ENCODE results near the gene NUDT3. TPM values are rescaled to one million over a fixed set of nuclear protein-coding genes. Genes with fewer than 3 reads are reported as not detected.
"Not testable (repeated sequence)": the region's sequence is repeated elsewhere in the genome, so short reads cannot be mapped to it uniquely, and the experiment has no call there.

Gene NUDT3
- total RNA-seq, 2 experiments from 2014 or later: 8.6 to 13.4 TPM

DNA sequence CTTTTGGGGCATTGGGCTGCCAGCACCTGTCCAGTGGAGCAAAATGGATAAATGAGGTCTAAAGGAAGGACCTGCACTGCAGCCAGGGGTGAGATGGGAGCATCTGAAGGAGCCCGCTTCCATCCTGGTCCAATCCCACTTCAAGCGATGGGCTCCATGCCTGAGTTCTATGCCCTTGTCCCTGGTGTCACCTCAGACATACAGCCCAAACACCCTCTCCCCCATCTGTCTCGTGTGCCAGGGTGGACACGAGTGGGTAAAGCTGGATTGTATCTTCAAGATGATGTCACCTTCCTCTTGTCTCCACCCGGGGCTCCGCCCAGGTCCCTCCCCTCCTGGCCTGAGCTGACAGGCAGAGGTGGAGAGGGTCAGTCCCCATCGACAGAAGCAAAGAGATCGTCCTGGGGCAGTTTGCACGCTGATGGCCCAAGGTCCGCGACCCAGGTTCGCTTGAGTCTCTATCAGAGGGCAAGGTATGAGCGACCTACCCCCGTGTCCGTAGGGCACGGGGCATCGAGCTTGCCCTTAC is 144.2 kb downstream of the NUDT3 start:
- peak; percentile 25 for ATAC-seq
- peak; percentile 76 for DNase-seq
- Mint-ChIP-seq H3K4me1 (peaks cover 55% of the 10 kb centered on the region), H3K36me3 (peaks cover 12% of the 10 kb centered on the region), H3K27me3 (no peaks in the 10 kb centered on the region), H3K4me3 (peak overlapping the region; percentile 93), H3K27ac (peak overlapping the region; percentile 97), H3K9me3 (ENCODE audit: low read depth) (no peaks in the 10 kb centered on the region)
- CTCF ChIA-PET: interaction anchor here (0.8 to 5.8 kb wide), 14 partner anchors 12 to 361 kb away, joined by 3 to 80 read pairs (median 8); partner anchors contain the start of genes HMGA1, NUDT3 and RPS10

- Mint-ChIP-seq H3K9me3 (ENCODE audit: low read depth) (no peaks in the 10 kb centered on the region), H3K4me1 (peaks cover 62% of the 10 kb centered on the region), H3K4me3 (peak overlapping the region; percentile 93), H3K27me3 (no peaks in the 10 kb centered on the region), H3K27ac (peak overlapping the region; percentile 97), H3K36me3 (peaks cover 18% of the 10 kb centered on the region)
- CTCF ChIA-PET: interaction anchor here (0.8 to 5.8 kb wide), 11 partner anchors 11 to 362 kb away, joined by 3 to 80 read pairs (median 11); partner anchors contain the start of genes HMGA1, NUDT3 and RPS10
- DNase-seq (no peak), ATAC-seq (no peak)
These were observed 144.8 kb downstream of the NUDT3 start for GRCh38 chr6:34247481-34248197.

GRCh38 chr6:34246563-34247391 is 145.7 kb downstream of the NUDT3 start:
- H3K27ac Mint-ChIP-seq: peak overlapping the region; percentile 74
- H3K27me3 Mint-ChIP-seq: no peaks in the 10 kb centered on the region
- H3K4me1 Mint-ChIP-seq: peaks cover 66% of the 10 kb centered on the region
- no peaks in the 10 kb centered on the region for H3K9me3 Mint-ChIP-seq (ENCODE audit: low read depth)
- ATAC-seq: no peak
- no peak overlapping the region for H3K4me3 Mint-ChIP-seq
- peak; percentile 71 for DNase-seq
- peaks cover 27% of the 10 kb centered on the region for H3K36me3 Mint-ChIP-seq
- CTCF ChIA-PET: interaction anchor here (1.7 to 5.8 kb wide), 7 partner anchors 10 to 363 kb away, joined by 6 to 80 read pairs (median 13); partner anchors contain the start of genes HMGA1 and NUDT3

GRCh38 chr6:34246249-34246562 is 146.3 kb downstream of the NUDT3 start:
- Mint-ChIP-seq H3K4me1 (peaks cover 69% of the 10 kb centered on the region), H3K27me3 (no peaks in the 10 kb centered on the region), H3K4me3 (no peak overlapping the region), H3K36me3 (peaks cover 33% of the 10 kb centered on the region), H3K9me3 (ENCODE audit: low read depth) (no peaks in the 10 kb centered on the region), H3K27ac (peak overlapping the region; percentile 74)
- CTCF ChIA-PET: interaction anchor here (2.0 to 5.8 kb wide), 4 partner anchors 9 to 363 kb away, joined by 6 to 55 read pairs (median 28); partner anchors contain the start of genes HMGA1 and NUDT3
- ATAC-seq: no peak
- no peak for DNase-seq

- ATAC-seq; H3K27me3 Mint-ChIP-seq; H3K9me3 Mint-ChIP-seq (ENCODE audit: low read depth); H3K4me3 Mint-ChIP-seq; DNase-seq: not testable (repeated sequence)
- peaks cover 74% of the 10 kb centered on the region for H3K4me1 Mint-ChIP-seq
- CTCF ChIA-PET: interaction anchor here (2.0 to 5.8 kb wide), 4 partner anchors 9 to 364 kb away, joined by 6 to 55 read pairs (median 28); partner anchors contain the start of genes HMGA1 and NUDT3
- H3K27ac Mint-ChIP-seq: peak overlapping the region; percentile 45
- H3K36me3 Mint-ChIP-seq: peaks cover 35% of the 10 kb centered on the region
These were observed 146.7 kb downstream of the NUDT3 start for GRCh38 chr6:34245761-34246140.

GRCh38 chr6:34245032-34245760 is 147.3 kb downstream of the NUDT3 start:
- H3K27me3 Mint-ChIP-seq; ATAC-seq; H3K4me3 Mint-ChIP-seq; DNase-seq; H3K9me3 Mint-ChIP-seq (ENCODE audit: low read depth): not testable (repeated sequence)
- H3K36me3 Mint-ChIP-seq: peaks cover 35% of the 10 kb centered on the region
- H3K4me1 Mint-ChIP-seq: peaks cover 77% of the 10 kb centered on the region
- H3K27ac Mint-ChIP-seq: peak overlapping the region; percentile 43
- CTCF ChIA-PET: interaction anchor here (2.0 kb wide), 1 partner anchor 8 kb away, joined by 6 read pairs; the partner anchor contains the start of gene HMGA1

DNA sequence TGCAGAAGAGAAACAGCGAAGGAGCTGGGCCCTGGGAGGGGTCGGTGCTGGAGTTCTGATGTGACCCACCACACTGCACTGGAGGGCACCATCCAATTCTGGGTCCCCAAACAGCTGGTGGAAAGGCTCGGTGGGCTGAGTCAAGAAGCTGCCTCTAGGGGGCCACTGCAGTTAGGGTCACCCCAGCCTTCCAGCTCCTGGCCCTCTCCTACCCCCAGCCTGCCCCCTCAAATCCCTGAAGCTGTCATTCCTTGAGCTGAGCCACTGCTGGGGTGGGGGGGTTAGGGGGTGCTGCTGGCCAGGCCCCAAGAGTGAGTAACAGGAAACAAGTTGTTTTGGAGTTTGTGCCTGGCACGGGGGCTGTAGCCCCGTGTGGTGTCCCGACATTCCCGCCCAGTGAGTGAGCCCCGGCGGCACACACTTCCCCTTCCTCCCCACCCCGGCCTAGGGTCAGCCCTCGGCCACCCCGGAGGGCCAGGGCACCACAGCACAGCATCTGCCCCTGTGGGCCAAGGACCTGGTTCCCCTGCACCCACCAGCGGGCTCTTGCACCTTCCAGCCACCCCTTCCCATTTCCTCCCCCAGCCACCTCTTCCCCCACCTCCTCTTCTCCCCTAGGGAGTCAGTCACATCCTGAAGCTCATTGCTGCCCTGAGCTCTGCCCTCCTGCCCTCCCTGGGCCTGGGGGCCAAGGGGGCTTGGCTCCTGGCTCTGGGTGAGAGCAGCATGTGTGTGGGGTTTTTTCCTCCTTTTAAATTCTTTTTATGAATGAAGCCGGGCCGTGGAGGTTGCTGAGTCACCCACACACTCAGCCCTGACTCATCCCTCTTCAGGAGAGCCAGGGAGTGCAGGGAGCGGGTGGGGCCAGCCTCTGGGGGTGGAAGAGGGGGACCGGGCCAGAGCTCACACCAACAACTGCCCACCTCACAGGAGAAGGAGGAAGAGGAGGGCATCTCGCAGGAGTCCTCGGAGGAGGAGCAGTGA is 148.3 kb downstream of the NUDT3 start:
- Mint-ChIP-seq H3K4me1 (peaks cover 81% of the 10 kb centered on the region), H3K9me3 (ENCODE audit: low read depth) (no peaks in the 10 kb centered on the region), H3K36me3 (peaks cover 35% of the 10 kb centered on the region), H3K27me3 (no peaks in the 10 kb centered on the region), H3K4me3 (no peak overlapping the region), H3K27ac (peak overlapping the region; percentile 66)
- CTCF ChIA-PET: interaction anchor here (0.9 to 1.2 kb wide), 2 partner anchors 48 to 170 kb away, joined by 3 to 6 read pairs; no protein-coding TSS in a partner anchor
- DNase-seq: peak; percentile 67
- ATAC-seq: no peak

- Mint-ChIP-seq H3K36me3 (peaks cover 35% of the 10 kb centered on the region), H3K9me3 (ENCODE audit: low read depth) (no peaks in the 10 kb centered on the region), H3K4me1 (peaks cover 85% of the 10 kb centered on the region), H3K4me3 (no peak overlapping the region), H3K27ac (peak overlapping the region; percentile 66), H3K27me3 (no peaks in the 10 kb centered on the region)
- peak; percentile 40 for DNase-seq
- CTCF ChIA-PET: interaction anchor here (1.2 to 1.8 kb wide), 2 partner anchors 47 kb away, joined by 5 to 6 read pairs; no protein-coding TSS in a partner anchor
- ATAC-seq: no peak
These were observed 149.2 kb downstream of the NUDT3 start for GRCh38 chr6:34243131-34243771.

DNA sequence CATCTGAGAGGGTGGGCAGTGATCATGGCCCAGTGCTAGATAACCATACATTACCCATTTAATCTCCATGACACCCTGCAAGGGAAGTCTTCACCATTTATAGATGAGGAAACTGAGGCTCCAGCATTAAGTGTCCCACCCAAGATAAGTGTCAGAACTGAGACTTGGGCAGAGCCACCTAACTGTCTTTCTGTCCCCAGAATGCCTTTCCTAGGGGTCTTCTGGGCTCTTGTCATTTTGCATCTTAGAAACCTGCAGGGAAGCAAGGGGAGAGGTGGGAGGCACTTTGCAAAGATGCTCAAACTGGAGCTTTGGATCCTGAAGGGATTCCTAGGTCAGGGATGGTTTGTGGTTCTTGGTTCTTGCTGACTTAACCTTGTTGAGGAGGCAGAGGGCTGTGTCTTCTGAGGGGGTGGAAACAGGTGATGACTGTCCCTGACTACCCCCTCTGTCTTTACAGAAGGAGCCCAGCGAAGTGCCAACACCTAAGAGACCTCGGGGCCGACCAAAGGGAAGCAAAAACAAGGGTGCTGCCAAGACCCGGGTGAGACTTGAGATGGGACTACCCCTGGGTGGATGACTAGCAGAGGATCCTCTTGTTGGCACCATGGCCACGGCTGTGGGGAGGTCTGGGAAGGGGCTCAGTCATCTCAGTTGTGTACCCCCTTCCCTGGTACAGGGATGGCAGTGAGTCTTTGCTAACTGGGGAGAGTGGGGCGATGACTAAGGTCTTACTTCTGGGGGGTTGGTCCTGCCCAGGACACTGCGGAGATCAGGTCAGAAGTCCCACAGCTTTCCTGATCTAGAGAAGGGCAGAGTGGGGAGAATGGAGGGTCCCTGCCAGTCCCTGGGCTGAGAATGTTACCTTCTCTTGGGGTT is 150.0 kb downstream of the NUDT3 start:
- H3K4me3 Mint-ChIP-seq: no peak overlapping the region
- no peaks in the 10 kb centered on the region for H3K9me3 Mint-ChIP-seq (ENCODE audit: low read depth)
- CTCF ChIA-PET: interaction anchor here (1.8 kb wide), 1 partner anchor 46 kb away, joined by 5 read pairs; no protein-coding TSS in a partner anchor
- H3K27me3 Mint-ChIP-seq: no peaks in the 10 kb centered on the region
- peaks cover 35% of the 10 kb centered on the region for H3K36me3 Mint-ChIP-seq
- H3K4me1 Mint-ChIP-seq: peaks cover 78% of the 10 kb centered on the region
- peak overlapping the region; percentile 66 for H3K27ac Mint-ChIP-seq
- DNase-seq (no peak), ATAC-seq (no peak)

- DNase-seq: peak; percentile 36
- no peak for ATAC-seq
- H3K4me3 Mint-ChIP-seq: no peak overlapping the region
These were observed 150.9 kb downstream of the NUDT3 start for GRCh38 chr6:34241351-34242215.

More at GRCh38 chr6:34241351-34242215, 150.9 kb downstream of the NUDT3 start:
- Mint-ChIP-seq H3K27ac (peak overlapping the region; percentile 66), H3K36me3 (peaks cover 35% of the 10 kb centered on the region), H3K9me3 (ENCODE audit: low read depth) (no peaks in the 10 kb centered on the region), H3K4me1 (peaks cover 71% of the 10 kb centered on the region), H3K27me3 (no peaks in the 10 kb centered on the region)
- CTCF ChIA-PET: interaction anchor here (1.8 kb wide), 1 partner anchor 45 kb away, joined by 5 read pairs; no protein-coding TSS in a partner anchor
